Superior temporal gyrus (tissue), 1 donor: ENCODE data around the gene YARS2.
A peak's percentile ranks its signal among the peaks of the same experiment; 100 is the strongest.

ENCODE experiments used
- DNase-seq: peaks from one replicate; pipeline ENCODE4 v3.0.0-alpha.2; 2016; ENCODE audit errors: extremely low spot score

Gene YARS2

DNA sequence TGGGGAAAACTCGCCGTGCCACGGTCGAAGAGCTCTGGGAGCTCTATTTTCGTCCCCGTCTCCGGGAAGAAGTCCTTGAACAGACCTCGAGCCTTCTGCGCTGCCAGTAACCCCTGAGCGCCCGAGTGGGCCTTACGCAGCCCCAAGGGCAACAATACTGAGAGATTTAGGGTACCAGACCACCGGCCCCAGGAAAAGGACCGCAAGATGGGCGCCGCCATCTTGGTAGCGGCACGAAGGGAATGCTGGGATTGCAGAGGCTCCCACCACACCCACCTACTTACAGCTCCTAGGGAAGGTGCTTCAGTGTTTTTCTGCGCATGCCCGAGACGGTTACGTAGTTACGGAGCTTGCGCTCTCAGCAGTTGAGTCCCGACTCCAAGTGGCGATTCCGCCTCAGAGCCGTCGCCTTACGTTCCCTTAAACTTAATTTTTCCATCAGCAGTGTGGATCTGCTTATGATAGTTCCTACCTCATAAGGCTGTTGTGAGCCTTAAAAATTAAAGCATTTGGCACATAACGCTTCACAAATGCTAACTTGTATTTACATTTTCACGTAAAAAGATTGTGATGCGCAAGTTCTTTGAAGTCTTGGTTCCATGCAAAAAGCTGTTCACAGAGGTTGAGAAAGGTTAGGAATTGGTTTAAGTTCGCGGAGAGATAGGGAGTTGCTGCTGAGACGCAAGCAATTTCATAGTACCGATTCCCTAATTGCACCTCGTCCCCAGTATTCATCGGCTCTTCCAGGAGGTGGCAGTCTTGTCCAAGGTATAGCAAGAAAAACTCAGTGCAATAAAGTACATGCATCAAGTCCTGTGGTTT is at the start of gene YARS2:
TSS of gene YARS2 (minus strand) at position 244 of the 822 bp plus-strand sequence. CDS start at position 221, 23 bp downstream.
- DNase-seq: peak; percentile 98

DNA sequence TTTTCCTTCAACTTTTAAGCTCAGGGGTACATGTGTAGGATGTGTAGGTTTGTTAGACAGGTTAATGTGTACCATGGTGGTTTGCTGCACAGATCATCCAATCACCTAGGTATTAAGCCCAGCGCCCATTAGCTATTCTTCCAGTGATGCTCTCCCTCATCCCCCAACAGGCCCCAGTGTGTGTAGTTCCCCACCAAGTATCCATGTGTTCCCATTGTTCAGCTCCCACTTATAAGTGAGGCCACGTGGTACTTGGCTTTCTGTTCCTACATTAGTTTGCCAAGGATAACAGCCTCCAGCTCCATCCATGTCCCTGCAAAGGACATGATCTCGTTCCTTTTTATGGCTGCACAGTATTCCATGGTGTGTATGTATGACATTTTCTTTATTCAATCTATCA is 48.6 kb upstream of the YARS2 start:
- no peak for DNase-seq

DNA sequence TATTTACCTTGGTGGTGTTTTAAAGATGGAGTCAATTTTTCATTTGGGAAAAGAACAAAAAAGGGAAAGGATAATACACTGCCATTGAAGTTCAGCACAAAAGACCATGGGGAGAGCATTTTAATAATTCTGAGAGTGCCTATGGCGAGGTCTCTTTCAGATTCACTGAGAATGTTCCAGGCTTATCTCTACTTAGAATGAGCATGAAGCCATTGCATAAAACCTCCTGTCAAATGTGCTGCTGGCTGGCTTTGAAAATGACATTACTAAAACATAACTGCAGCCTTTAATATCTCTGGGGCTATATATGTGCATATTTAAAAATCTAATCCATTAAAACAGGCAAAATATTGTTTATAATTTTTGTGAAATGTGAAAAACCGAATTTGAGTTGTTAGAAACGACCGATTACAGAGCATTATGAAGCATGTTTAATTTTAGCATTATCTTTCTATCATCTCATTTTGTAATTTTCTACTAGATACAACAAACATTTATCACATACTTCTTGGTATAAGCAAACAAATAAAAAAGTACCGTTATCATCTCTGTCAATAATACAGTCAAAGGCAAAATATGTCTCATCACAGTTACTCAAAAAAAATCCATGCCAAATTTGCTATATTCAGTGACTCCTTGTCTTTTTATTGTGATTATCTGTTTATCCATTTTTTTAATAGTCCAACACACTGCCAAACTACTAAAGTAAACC is 45.7 kb upstream of the YARS2 start:
- no peak for DNase-seq

DNA sequence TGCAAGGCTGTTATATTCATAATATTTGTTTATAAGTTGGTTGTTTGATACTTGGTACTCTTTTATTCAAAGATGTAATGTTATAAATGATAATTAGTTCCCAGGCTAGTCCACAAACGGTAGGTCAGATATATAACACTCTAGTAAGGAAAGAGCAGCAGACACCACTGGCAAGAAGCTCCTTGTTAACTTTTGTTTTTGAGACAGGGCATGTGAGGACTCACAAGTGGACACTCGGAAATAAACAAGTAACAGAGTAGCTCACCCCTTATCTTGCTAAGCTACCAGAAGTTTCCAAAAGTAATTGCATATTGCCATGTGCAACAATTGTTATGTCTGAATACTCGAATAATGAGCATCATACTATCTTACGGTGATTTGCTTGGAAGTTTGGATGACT is 38.6 kb upstream of the YARS2 start:
- DNase-seq: no peak

DNA sequence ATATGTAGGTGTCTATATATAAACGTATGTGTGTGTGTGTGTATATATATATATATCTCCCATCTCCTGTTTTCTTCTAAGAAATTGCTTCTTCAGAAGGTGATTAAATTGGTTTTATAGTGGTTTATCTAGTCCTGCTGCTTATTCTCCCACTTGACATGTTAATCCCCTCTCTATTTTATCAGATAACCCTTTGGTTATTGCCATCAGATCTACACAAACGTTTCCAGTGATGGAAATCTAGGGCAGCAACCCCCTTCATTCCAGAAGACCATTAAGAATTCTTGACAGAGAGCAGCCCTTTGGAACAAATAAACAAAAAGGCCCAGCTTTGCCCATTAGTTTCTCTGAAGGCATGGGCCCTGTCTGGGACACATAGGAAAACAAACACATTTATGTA is 34.2 kb upstream of the YARS2 start:
- DNase-seq: no peak

DNA sequence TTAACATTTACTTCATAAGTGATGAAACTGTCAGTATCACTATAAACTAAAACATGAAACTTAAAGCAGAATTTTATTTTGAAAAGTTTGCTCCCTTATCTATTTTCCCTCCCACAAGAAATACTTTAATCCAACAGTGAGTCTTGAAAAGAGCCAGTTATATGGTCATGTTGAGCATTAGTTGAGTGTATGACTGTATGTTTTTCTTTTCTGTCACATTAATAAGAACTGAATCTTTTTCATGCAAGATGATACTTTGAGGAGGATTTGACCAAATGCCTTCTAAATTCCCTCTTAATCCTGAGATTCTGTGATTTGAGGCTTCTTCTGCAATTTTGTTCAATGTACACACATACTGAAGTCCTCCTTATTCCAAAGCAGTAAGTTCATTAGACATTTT is 33.7 kb upstream of the YARS2 start:
- no peak for DNase-seq

- DNase-seq: no peak
Observed at GRCh38 chr12:32788405-32788804, 32.7 kb upstream of the YARS2 start.

DNA sequence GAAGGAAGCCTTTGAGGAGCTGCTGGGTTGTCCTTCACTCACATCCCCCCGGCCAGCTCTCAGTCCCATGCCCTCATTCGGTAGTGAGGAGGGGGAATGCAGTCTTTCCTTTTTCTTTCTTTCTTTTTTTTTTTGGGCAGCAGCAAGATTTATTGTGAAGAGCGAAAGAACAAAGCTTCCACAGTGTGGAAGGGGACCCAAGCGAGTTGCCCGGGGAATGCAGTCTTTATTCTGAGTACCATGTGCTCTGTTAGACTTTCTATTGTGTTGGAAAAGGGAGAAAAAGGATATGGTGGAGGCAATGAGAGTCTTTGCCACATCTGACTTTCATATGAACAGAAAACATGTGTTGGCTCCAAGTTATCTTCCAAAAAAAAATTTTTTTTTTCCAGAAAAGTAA is 29.9 kb upstream of the YARS2 start:
- no peak for DNase-seq

DNA sequence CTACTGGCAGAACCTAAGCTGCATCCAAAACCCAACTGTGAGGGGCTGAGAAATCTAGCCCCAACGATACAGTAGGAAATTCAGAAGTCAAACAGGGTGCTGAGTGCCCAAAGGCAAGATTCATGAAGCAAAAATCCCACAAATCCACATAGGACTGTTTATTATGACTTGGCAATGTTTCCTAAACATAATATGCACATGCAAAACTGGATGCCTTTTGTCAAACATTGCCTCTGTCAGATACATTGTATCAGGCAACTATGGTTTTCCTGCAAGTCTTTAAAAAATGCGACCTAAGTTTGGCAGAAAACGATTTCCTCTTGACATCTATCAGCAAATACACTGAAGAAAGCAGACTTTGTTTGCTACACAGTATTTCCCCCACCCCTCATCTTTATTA is 27.3 kb upstream of the YARS2 start:
- DNase-seq: no peak

- DNase-seq: no peak
Observed at GRCh38 chr12:32780071-32780470, 24.4 kb upstream of the YARS2 start.

GRCh38 chr12:32777691-32778175 is 22.0 kb upstream of the YARS2 start:
- no peak for DNase-seq

DNA sequence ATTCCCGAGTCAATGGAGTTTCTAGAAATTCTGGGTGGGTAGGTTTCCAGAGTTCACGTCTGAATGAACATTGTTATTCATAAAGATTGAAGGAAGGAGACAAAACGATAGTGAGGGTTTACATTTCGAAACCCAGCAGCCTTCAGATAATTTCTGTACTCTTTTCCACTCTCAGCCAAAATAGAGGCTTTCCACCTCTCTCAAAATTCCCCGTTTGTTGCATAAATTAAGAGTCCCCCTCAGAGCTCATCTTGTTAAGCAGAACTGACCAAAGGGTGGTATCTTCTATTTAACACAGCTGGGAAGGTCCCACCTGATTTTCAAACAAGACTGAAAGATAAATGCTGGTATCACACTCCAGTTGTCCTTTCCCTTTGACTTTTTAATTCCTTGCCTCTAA is 21.5 kb upstream of the YARS2 start:
- DNase-seq: no peak

DNA sequence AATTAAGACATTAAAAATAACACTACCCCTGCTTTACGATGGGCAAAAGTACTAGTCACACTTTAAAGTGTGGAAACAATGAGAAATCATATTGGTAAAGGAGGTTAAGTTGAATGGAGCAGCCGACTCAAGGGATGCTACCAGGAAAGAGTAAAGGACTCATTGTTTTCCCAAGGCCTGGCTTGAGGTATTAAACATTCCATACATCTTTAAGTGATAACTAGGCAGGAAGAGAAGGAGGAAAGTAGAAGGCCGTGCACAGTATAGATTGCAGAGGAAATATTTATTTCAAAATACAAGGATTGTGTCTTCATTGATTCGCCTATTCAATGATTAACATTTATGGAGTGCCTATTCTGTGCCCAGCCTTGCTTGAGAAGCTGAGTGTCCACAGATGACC is 20.6 kb upstream of the YARS2 start:
- DNase-seq: no peak

DNA sequence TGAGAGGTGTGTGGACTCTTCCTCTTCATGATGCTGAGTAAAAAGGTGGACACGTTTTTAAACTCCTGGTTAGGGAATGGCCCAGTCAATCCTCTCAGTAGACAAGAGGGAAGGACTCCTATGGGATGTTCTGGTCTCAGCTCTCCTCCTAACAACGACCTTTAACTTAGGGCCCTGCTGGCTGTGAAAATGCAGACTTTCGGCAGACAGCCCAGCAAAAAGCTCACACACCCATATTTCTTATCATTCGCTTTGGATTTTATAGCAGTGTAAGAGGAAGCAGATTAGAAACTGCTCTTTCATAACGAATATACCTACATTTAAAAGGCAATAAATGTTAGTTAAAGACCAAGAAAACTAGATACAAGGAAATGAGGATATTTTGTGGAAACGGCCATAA is 18.0 kb upstream of the YARS2 start:
- no peak for DNase-seq

- no peak for DNase-seq
Observed at GRCh38 chr12:32770141-32770540, 14.4 kb upstream of the YARS2 start.

DNA sequence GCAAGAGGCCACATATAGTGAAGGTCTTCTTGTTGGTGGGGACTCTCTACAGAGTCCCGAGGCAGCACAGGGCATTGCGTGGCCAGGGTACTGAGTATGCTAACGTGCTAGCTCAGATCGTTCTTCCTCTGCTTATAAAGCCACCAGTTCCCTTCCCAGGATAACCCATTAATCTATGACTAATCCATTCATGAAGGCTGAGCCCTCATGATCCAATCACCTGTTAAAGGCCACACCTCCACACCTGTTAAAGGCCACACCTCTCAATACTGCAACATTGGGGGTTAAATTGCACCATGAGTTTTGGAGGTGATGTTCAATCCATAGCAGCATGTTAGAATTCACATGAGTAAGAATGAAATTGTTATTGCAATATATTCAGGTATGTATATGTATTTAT is 12.8 kb upstream of the YARS2 start:
- no peak for DNase-seq

GRCh38 chr12:32765906-32766305 is 10.2 kb upstream of the YARS2 start:
- no peak for DNase-seq

- DNase-seq: no peak
Observed at GRCh38 chr12:32761716-32762115, 6.0 kb upstream of the YARS2 start.

DNA sequence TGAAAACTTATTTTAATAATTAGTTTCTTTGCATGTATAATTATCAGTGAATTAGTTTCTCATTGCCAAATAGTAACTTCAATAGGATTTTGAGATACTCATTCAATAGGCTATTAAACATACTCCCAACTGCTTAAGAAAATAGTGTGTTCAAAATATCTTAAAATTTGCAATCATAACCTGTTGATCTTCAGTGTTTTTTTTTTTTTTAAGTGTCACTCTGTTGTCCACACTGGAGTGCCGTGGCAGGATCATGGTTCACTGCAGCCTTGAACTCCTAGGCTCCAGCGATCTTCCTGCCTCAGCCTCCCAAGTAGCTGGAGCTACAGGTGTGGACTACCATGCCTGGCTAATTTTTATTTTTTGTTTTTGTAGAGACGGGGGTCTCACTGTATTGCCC is 1.5 kb upstream of the YARS2 start:
- no peak for DNase-seq

DNA sequence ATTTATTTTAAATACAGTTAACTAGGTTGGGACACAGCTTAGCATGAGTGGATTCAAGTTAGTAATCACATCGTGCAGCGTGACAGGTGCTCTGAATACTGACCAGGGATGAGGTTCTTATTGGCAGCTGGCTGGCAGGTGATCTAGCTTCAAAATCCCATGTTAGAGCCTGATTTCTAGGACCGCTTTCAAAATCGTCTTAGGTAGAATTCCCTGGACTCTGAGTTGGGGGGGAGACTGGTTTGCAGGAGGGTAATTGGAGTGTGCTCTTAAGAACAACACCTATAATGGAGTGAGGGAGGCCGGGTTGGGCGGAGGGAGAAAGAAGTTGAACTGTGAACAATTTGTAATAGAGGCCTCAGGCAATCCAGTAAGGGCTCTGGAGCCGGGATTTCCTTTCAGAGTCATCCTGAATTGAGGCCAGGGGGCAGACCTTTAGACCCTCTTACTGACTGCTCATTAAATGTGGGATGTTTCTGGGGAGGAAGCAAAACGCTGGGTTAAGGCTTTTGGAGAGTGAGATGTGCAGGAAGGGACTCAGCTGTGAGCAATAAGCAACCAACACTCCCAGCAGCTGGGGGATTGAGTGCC is 874 bp upstream of the YARS2 start:
- no peak for DNase-seq

DNA sequence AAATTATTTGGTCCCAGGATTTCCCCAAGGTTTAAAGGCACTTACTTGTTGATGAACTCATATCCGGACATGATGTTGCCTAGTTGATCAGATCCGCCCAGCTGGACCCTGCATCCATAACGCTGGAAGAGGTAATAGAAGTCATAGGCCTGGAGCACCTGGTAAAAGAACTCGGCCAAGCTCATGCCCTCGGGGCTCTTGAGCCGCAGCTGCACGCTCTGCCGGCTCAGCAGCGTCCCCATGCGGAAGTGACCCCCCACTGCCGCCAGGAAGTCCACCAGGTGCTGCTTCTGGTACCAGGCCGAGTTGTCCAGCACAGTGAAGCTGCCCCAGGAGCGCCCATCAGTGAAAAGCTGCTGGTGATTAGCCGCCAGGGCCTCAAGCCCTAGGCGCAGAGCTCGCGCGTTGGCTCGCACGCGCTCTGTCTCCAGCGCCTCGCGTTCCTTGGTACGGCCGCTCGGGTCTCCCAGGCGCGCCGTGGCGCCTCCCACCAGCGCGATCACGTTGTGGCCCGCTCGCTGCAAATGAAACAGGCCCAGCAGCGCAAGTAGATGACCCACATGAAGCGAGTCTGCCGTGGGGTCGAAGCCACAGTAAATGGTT is 545 bp downstream of the YARS2 start:
- DNase-seq: no peak

- no peak for DNase-seq
Observed at GRCh38 chr12:32754111-32754510, 1.6 kb downstream of the YARS2 start.
